ENCODE measurements around the gene FER.

Gene FER

DNA sequence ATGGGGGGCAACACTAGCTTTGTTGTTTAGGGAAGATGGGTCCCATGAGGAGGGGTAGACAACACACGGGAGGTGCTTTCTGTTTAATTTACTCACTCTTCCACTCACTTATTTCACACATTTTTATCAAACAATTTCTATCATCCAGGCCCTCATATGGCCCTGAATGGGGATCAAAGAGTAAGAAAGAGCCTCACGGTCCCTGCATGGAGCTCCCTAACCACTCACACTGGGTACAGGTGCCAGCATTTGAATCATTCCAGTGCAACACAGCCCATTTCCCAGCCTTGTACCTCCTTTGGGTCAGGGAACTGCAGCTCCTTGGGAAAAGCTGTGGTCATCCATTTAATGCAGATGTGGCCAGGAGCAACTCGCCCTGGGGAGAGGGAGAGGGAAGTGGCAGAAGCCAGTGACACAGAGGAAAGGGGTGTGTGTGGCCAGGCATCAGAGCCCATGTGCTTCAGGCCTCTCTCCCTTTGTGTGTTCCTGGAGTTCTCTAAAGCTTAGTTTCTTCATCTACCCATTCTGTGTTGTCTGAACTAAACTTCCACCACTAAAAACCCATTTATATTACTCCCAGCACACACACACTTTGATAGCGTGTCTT lies 476.7 kb downstream of the FER start:
- Histone ChIP-seq H3K27ac (ENCODE audit: low read length) (no peak overlapping the region), H4K20me1 (ENCODE audit: insufficient read depth, low read length) (no peaks in the 10 kb centered on the region), H3K36me3 (replicated peaks; ENCODE audit: low read depth, low read length) (no peaks in the 10 kb centered on the region), H3K27me3 (ENCODE audit: low read depth, low read length) (no peaks in the 10 kb centered on the region), H3K9ac (ENCODE audit: low read length) (no peak overlapping the region), H3K4me3 (ENCODE audit: low read length) (no peak overlapping the region), H3K4me1 (ENCODE audit: low read length) (peaks cover 10% of the 10 kb centered on the region), H3K4me2 (ENCODE audit: low read length) (no peak overlapping the region), H2AFZ (ENCODE audit: low read depth, low read length) (no peak overlapping the region), H3K9me3 (ENCODE audit: insufficient read depth, low read length) (no peaks in the 10 kb centered on the region), H3K79me2 (ENCODE audit: low read length) (no peaks in the 10 kb centered on the region)
- TF ChIP-seq, protein P1, sequence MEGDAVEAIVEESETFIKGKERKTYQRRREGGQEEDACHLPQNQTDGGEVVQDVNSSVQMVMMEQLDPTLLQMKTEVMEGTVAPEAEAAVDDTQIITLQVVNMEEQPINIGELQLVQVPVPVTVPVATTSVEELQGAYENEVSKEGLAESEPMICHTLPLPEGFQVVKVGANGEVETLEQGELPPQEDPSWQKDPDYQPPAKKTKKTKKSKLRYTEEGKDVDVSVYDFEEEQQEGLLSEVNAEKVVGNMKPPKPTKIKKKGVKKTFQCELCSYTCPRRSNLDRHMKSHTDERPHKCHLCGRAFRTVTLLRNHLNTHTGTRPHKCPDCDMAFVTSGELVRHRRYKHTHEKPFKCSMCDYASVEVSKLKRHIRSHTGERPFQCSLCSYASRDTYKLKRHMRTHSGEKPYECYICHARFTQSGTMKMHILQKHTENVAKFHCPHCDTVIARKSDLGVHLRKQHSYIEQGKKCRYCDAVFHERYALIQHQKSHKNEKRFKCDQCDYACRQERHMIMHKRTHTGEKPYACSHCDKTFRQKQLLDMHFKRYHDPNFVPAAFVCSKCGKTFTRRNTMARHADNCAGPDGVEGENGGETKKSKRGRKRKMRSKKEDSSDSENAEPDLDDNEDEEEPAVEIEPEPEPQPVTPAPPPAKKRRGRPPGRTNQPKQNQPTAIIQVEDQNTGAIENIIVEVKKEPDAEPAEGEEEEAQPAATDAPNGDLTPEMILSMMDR (IDR thresholded peaks at IDR 0.05; ENCODE audit: low read depth, low read length), result no peak
- no peak for TF ChIP-seq EZH2phosphoT487 (IDR thresholded peaks at IDR 0.05; ENCODE audit: low read depth)

DNA sequence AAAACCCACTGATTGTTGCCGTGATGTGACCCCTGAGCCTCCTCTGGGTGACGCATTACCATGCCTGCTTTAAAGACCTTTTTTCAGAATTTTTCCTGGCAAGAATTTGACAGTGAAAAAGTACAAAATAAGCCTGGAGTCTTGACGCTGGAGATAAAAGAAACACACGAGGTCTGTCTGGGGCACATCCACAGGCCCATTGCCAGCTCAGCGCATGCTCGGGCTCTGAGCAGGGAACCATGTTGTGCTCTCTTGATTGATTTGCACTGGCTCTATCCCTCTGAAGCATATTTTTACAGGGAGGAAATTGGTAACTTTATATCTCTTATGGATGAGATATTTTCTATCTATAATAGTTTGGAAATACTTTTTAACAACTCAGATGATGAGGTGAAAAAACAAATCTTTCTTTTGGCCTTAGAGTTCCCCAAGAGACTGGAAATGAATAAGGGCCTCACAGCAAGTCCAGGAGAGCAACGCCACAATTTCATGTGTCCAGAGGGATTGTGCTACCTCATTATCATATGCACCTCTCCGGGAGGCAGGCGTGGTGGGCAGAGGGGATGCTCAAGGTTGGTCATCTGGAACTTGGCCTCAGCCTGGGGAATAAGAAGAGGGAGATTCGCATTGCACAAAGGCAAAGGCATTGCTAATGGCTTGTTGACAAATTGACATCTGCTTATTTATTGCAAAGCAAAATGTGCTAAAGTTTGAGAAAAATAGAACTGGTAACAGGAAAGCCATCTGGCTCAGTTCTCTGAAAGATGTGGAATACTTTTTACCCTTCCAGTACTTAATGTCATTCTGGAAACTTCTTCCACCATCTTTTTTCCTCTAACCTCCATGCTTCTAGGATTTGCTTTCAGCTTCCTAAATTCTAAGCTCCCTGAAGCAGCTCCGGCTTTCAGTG lies 478.3 kb downstream of the FER start:
- H3K4me1 ChIP-seq (ENCODE audit: low read length), result peaks cover 10% of the 10 kb centered on the region
- H3K27me3 ChIP-seq (ENCODE audit: low read depth, low read length), result no peaks in the 10 kb centered on the region; the same call in 1 of the 2 replicates
- H3K79me2 ChIP-seq (ENCODE audit: low read length), result no peaks in the 10 kb centered on the region
- H3K36me3 ChIP-seq (replicated peaks; ENCODE audit: low read depth, low read length), result no peaks in the 10 kb centered on the region
- no peaks in the 10 kb centered on the region for H4K20me1 ChIP-seq (ENCODE audit: insufficient read depth, low read length)
- H3K9me3 ChIP-seq (ENCODE audit: insufficient read depth, low read length), result no peaks in the 10 kb centered on the region
- H3K4me2 ChIP-seq (ENCODE audit: low read length), result no peak overlapping the region
- H3K27ac ChIP-seq (ENCODE audit: low read length), result no peak overlapping the region
- no peak overlapping the region for H3K9ac ChIP-seq (ENCODE audit: low read length)
- H3K4me3 ChIP-seq (ENCODE audit: low read length), result no peak overlapping the region
- no peak for TF ChIP-seq EZH2phosphoT487 (IDR thresholded peaks at IDR 0.05; ENCODE audit: low read depth)
- TF ChIP-seq, protein P1 (IDR thresholded peaks at IDR 0.05; ENCODE audit: low read depth, low read length), result no peak
- no peak overlapping the region for H2AFZ ChIP-seq (ENCODE audit: low read depth, low read length)

DNA sequence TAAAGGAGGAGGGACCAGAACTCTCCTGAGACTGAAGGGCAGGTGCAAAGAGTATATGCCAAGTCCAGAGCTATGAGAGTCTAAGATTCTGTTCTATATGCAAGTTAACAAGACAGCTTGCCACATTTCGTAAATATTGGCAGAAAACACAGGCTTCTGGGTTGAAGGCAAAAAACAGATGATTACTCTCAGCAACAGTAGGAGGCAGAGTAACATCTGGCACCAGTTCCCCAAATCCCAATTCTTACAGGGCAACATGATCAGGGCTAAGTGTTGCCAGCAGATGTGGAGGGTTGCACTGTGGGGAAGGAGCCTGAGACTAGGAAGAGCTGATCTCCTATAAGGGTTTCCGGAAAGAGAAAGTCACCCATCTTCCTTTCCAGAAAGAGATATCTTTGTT lies 482.7 kb downstream of the FER start:
- Histone ChIP-seq H3K27me3 (ENCODE audit: low read depth, low read length) (no peaks in the 10 kb centered on the region; the same call in 1 of the 2 replicates), H3K4me2 (ENCODE audit: low read length) (no peak overlapping the region), H3K9me3 (ENCODE audit: insufficient read depth, low read length) (no peaks in the 10 kb centered on the region), H3K4me3 (ENCODE audit: low read length) (no peak overlapping the region), H3K4me1 (ENCODE audit: low read length) (no peaks in the 10 kb centered on the region), H3K36me3 (replicated peaks; ENCODE audit: low read depth, low read length) (no peaks in the 10 kb centered on the region), H3K9ac (ENCODE audit: low read length) (no peak overlapping the region), H3K27ac (ENCODE audit: low read length) (no peak overlapping the region), H2AFZ (ENCODE audit: low read depth, low read length) (no peak overlapping the region), H3K79me2 (ENCODE audit: low read length) (no peaks in the 10 kb centered on the region), H4K20me1 (ENCODE audit: insufficient read depth, low read length) (no peaks in the 10 kb centered on the region)
- TF ChIP-seq, protein P1 (IDR thresholded peaks at IDR 0.05; ENCODE audit: low read depth, low read length), result no peak
- TF ChIP-seq EZH2phosphoT487 (IDR thresholded peaks at IDR 0.05; ENCODE audit: low read depth), result no peak

DNA sequence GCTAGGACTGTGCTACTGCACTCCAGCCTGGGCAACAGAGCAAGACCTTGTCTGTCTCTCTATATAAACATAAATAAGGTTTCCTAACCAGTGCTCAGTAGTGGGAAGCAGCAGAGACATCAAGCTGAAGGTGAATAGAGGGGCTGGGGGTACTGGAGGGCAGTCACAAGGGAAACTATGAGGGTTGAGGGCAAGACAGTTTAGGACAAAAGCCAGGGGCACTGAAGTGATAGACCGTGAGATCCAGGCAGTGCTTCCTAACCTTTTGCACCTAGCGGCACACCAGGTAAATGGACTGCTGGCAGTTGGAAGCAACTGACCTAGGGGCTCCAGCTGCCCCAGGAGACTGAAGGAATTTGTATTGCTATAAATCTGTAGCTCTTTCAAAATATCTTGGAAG lies 483.6 kb downstream of the FER start:
- H4K20me1 ChIP-seq (ENCODE audit: insufficient read depth, low read length), result no peaks in the 10 kb centered on the region
- H3K4me2 ChIP-seq (ENCODE audit: low read length), result no peak overlapping the region
- no peak overlapping the region for H3K4me3 ChIP-seq (ENCODE audit: low read length)
- H3K27me3 ChIP-seq (ENCODE audit: low read depth, low read length), result no peaks in the 10 kb centered on the region; the same call in 1 of the 2 replicates
- H3K9ac ChIP-seq (ENCODE audit: low read length), result no peak overlapping the region
- H3K36me3 ChIP-seq (replicated peaks; ENCODE audit: low read depth, low read length), result no peaks in the 10 kb centered on the region
- no peaks in the 10 kb centered on the region for H3K4me1 ChIP-seq (ENCODE audit: low read length)
- no peak overlapping the region for H2AFZ ChIP-seq (ENCODE audit: low read depth, low read length)
- no peak overlapping the region for H3K27ac ChIP-seq (ENCODE audit: low read length)
- TF ChIP-seq EZH2phosphoT487 (IDR thresholded peaks at IDR 0.05; ENCODE audit: low read depth), result no peak
- TF ChIP-seq, protein P1 (IDR thresholded peaks at IDR 0.05; ENCODE audit: low read depth, low read length), result no peak
- no peaks in the 10 kb centered on the region for H3K79me2 ChIP-seq (ENCODE audit: low read length)
- no peaks in the 10 kb centered on the region for H3K9me3 ChIP-seq (ENCODE audit: insufficient read depth, low read length)
